ENCODE measurements around the gene GCAT.
"Not testable (repeated sequence)": the region's sequence is repeated elsewhere in the genome, so short reads cannot be mapped to it uniquely, and the experiment has no call there.

The GCAT gene

DNA sequence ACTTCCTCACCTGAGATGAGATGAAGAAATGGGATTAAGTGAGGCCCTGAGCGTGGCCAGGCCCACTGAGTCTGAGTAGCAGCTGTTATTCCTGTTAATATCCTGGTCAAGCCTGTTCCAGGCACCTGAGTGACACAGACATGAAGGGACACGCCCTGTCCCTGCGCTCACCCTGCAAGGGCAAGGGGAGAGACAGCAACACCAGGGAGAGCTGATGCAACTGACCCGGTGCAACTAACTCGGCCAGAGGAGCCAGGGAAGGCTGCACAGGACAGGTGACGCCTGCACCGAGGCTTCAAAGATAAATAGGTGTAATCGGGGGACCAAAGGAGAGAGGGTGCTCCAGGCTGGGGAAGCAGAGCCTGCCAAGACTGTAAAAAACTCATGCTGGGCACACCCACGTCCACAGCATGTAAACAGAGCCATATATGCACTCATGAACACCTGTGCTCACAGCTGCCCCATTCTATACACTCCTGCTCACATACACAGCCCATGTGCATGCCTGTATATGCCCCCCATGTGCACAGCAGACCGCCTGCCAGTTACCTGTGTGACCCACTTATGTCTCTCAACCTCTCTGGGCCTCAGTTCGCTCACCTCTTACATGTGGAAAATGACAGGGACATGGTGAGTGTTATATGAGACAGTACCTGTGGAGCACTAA lies 22.8 kb upstream of the GCAT start:
- DNase-seq, result no peak

DNA sequence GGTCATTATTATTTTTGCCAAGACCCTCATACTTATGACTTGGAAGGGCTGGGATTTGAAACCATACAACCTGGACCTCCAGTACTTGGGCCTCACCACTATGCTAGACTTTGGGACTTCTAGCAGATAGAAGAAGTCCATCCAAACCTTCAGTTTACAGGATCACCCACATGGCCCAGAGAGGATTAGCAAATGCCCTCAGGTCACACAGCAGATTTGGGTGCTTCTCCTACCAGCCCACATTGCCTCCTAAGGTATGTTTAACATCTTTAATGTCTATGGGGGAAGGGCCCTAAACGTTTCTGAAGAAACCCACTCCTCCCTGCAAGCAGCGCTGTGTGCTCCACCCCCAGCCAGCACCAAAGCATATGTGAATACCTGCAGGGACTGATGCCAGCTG lies 17.5 kb upstream of the GCAT start:
- no peak for DNase-seq

DNA sequence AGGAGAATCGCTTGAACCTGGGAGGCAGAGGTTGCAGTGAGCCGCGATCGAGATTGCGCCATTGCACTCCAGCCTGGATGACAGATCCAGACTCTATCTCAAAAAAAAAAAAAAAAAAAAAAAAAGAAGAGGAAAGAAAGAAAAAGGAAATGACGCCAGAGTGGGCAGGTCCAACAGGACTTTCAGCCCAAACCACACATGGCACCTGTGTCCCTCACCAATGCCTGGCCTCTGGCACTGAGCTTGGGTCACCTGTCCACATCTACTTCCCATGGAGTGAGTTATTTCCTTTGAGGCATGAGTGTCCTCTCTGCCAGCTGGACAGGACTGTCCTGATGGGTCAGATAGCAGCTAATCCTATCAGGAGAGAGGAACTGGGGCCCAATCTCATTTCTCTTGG lies 15.2 kb upstream of the GCAT start:
- no peak for DNase-seq

DNA sequence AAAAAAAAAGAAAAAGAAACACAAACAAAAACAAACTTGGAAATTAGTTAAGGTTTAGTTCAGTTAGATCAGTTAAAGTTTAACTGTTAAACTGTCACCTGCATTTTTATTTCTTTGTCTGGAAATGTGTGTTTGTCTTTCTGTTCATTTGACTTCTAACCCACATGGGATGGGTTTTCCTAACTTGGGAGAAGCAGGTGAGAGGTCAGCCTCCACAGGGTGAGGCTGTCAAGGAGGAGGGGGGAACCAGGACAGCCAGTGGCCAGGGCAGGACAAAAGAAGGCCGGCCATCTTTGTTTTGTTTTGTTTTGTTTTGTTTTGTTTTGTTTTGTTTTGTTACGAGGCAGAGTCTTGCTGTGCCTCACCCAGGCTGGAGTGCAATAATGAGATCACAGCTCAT lies 13.4 kb upstream of the GCAT start:
- no peak for DNase-seq

DNA sequence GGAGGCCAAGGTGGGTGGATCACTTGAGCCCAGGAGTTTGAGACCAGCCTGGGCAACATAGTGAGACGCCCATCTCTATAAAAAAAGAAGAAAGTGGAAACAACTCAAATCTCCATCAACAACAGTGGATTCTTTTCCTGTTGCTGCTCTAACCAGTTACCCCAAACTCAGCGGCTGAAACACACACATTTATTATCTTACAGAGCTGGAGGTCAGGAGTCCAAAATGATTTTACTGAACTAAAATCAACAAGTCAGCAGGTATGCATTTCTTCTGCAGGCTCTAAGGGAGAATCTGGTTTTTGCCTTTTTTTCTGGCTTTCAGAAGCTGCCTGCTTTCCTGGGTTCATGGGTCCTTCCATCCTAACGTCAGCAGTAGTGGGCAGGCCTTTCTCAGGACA lies 11.7 kb upstream of the GCAT start:
- DNase-seq, result no peak

DNA sequence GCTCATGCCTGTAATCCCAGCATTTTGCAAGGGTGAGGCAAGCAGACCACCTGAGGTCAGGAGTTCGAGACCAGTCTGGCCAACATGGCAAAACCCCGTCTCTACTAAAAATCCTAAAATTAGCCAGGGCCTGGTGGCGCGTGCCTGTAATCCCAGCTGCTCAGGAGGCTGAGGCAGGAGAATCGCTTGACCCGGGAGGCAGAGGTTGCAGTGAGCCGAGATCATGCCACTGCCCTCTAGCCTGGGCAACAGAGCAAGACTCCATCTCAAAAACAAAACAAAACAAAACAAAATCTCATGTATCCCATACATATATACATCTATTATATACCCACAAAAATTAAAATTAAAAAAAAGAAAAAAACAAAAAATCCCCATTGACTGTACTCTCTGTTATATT lies 10.5 kb upstream of the GCAT start:
- not testable (repeated sequence) for DNase-seq

DNA sequence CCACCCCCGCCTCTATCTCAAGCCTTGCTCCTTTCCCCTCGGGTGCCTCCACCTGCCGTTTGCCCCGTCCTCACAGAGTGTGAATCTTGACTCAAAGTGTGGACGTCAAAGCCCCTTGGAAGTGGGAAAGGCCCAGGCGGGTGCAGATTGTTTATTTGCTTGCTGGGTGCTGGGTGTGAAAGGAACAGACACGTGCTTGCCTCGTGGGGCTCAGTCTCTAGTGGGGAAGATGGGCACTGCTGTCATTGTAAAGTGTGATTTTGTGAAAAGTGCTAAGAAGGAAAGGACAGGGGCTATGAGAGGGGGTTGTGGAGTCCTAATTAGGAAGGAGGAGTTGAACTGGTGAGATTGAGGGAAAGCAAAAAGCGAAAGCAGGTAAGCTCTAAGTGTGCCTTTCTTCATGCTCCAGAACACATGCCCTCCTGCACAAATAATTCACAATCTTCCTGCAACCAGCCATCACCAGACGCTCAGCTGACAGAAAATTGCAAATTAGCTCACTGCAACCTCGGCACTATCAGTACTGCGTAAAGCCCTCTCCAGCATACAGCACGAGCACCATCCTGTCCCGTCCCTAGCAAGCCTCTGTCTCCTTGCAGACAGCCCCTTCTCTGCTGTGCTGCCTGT lies 9.7 kb upstream of the GCAT start:
- no peak for DNase-seq

DNA sequence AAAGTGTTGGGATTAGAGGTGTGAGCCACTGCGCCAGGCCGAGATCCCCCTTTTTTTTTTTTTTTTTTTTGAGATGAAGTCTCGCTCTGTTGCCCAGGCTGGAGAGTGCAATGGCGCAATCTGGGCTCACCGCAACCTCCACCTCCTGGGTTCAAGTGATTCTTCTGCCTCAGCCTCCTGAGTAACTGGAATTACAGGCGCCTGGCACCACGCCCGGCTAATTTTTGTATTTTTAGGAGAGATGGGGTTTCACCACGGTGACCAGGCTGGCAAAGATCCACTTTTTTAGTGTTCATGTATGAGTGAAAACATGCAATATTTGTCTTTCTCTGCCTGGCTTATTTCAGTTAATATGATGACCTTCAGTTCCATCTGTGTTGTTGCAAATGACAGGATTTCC lies 7.8 kb upstream of the GCAT start:
- DNase-seq, result not testable (repeated sequence)

DNA sequence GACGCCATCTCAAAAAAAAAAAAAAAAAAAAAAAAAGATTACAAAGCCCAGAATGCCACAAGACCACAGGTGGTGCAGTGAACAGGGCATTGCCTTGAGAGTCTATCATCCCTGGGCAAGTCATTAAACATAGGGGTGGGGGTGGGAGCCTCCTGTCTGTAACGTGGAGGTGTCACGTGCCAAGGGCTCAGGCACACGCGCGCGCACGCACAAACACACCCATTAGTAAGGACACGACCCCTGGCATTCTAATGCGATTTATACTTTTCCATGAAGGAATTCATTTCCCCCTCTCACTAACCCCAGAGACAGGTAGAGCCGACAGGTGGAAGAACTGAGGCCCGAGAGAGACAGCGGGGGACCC lies 5.8 kb upstream of the GCAT start:
- DNase-seq, result no peak

DNA sequence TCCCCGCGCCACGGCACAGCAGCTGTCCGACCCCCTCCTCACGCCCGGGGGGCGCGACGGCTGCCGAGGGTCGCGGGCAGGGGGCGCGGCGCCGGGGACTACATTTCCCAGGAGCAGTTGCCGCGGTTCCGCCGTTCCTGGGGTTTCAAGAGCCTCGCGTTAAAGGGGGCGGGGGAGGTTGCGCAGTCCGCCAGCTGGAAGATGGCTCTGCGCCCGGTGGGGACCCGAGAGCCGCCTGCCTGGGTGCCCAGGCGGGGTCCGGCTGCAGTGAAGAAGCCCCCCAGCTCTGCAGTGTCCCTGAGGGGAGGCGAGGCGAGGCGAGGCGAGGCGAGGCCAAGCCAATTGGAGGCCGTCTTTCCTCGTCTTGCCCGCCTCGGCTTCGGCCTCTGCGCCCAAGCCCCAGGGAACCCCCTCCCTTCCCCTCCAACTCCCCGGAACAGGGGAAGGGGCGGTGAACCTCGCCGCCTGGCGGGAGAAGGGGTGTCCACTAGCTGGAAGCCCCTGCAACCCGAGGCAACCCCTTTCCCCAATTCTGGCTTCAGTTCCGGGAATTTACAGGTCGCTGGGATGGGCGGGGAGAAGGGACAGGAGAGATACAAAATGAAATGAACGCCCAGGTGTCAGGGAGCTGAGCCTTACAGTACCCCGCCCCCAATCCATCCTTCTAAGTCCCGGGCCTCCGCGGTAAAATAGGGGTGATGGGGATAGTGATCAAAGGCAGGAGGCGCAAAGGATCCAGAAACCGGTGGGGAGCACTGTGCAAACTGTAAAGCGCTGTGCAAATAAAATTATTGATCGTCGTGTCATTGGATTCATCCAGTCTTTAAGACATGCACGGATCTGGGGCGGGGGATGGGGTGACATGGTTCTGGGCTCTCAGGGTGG lies 5.2 kb upstream of the GCAT start:
- DNase-seq, result no peak

DNA sequence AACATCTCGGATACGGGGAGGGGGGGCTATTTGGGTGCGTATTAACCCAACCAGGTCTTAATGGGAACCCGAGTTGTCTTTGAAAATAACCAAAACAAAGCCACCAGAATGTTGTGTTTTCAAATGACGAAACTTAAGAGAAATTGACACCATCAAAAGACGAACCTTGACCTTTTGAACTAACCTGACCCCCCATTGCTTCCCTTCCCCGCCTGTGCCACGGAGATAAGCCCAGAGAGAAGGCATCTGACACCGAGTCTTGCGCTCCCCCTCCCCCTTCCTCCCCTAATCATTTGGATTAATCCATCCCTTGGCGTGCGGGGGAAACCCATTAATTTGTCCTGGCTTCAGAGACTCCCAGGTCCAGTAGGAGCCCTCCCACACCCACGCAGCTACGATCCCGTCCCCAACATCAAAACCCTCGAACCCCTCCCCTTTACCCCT lies 4.5 kb upstream of the GCAT start:
- no peak for DNase-seq

DNA sequence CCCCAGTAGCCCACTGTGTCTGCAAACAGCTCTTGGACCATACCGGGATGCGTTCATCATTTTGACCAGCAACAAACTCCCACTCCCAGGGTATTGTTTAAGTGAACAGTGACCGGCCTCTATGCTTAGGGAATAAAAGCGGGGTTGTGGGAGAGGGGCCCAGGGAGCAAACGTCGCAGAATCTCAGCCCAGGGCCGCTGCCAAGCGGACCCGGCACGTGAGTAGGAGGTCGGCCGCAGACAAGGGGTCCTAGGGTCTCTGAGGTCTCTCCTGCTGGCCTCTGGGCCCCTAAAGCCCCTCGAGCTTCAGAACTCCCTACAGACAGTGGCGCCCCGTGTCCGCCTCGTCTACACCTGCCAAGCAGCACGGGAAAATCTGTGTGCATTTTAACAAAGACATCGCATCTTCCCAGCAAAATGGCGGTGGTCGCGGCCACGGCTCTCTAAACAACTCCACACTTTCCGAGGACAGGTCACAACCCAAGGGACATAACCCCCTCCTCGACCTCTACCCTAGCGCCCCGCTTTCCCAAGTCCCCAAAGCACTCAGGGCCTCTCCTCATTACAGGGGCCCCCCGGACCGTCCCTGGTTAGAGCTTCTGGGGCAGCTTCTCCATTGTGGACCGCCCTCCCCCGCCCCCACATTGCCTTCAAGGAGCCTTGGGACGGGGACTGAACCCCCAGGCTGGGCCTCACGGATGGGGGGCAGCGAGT lies 3.9 kb upstream of the GCAT start:
- DNase-seq, result no peak

DNA sequence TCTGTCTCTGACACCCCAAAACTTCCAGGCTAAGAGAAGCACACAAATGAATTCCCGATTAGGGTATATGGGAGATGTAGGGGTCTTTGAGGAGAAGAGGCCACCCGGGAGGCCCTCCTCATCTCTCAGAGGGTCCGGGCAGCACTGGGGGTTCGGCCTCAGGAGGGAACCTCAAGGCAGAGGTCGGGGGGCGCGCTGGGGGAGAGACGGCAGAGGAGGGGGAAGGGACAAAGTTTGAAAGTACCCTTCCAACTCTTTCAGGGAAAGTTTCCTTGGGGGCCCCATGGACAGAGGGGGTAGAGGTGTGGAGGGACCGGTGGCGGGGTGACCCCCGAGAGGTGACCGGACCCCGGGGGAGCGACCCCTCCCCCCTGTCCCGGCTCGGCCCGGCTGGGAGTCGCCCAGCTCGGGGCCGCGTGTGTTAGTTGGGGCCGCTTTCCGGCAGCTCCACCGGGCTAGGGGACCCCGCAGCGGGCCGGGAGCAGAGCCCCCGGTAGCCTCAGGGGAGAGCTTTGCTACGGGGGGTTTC lies 3.3 kb upstream of the GCAT start:
- no peak for DNase-seq

DNA sequence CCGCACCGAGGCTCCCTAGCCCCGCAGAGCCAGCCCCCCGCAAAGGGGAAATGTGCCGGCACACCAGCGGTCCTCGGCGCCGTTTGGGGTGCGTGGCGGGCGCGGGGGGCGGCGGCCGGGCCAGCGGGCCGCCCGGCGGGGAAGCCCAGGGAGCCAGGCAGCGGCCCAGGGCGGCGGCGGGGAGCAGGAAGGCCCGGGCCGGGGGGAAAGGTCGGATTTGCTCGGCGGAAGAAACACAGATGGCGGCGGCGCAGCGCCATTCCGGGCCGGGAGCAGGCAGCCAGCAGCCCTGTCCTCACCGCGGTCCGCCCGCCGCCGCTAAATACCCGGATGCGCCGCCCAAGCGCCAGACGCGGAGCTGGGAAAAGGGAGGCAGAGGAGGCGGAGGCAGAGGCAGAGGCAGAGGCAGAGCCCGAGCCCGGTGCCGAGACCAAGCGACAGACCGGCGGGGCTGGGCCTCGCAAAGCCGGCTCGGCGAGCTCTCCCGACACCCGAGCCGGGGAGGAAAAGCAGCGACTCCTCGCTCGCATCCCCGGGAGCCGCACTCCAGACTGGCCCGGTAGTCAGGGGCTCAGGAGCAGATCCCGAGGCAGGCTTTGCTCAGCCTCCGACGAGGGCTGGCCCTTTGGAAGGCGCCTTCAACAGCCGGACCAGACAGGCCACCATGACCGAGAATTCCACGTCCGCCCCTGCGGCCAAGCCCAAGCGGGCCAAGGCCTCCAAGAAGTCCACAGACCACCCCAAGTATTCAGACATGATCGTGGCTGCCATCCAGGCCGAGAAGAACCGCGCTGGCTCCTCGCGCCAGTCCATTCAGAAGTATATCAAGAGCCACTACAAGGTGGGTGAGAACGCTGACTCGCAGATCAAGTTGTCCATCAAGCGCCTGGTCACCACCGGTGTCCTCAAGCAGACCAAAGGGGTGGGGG lies 2.6 kb upstream of the GCAT start:
- DNase-seq, result no peak

DNA sequence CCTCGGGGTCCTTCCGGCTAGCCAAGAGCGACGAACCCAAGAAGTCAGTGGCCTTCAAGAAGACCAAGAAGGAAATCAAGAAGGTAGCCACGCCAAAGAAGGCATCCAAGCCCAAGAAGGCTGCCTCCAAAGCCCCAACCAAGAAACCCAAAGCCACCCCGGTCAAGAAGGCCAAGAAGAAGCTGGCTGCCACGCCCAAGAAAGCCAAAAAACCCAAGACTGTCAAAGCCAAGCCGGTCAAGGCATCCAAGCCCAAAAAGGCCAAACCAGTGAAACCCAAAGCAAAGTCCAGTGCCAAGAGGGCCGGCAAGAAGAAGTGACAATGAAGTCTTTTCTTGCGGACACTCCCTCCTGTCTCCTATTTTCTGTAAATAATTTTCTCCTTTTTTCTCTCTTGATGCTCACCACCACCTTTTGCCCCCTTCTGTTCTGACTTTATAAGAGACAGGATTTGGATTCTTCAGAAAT lies 1.9 kb upstream of the GCAT start:
- DNase-seq, result no peak

DNA sequence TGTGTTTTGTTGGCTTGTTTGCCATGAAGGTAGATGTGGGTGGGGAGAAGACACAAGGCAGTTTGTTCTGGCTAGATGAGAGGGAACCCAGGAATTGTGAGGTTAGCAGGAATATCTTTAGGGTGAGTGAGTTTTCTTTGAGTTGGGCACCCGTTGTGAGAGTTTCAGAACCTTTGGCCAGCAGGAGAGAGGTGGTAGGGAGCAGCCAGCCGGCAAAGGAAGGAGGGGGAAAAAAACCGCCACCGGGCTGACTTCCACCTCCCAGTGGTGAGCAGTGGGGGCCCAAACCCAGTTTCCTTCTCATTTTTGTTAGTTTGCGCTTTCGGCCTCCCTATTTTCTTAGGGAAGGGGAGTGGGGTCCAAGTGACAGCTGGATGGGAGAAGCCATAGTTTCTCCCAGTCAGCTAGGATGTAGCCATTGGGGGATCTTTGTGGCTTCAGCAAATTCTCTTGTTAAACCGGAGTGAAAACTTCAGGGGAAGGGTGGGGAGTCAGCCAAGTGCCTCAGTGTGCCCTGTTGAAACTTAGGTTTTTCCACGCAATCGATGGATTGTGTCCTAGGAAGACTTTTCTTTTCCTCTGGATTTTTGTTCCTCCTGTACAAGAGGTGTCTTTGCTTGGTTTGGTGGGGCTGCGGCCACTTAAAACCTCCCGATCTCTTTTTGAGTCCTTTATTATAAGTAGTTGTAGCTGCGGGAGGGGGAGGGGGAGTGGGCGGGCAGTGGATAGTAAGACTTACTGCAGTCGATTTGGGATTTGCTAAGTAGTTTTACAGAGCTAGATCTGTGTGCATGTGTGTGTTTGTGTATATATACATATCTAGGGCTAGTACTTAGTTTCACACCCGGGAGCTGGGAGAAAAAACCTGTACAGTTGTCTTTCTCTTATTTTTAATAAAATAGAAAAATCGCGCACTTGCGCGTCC lies 1.1 kb upstream of the GCAT start:
- DNase-seq, result no peak

DNA sequence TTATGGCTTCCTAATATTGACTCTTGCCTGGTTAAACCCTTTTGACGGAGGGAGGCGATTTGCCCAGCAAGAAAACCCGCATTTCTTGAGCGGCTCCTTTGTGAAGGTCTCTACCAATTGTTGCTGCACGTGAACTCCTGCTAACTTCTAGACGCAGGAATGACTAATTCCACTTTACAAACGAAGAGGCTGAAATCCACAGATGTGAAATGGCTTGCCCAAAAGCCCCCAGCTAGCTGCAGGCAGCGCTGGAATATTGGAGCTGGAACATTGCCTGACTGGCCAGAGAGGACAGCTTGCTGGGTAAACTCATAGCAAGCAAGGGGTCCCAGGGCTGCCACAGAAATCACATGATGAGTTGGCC lies 542 bp downstream of the GCAT start:
- DNase-seq, result no peak

DNA sequence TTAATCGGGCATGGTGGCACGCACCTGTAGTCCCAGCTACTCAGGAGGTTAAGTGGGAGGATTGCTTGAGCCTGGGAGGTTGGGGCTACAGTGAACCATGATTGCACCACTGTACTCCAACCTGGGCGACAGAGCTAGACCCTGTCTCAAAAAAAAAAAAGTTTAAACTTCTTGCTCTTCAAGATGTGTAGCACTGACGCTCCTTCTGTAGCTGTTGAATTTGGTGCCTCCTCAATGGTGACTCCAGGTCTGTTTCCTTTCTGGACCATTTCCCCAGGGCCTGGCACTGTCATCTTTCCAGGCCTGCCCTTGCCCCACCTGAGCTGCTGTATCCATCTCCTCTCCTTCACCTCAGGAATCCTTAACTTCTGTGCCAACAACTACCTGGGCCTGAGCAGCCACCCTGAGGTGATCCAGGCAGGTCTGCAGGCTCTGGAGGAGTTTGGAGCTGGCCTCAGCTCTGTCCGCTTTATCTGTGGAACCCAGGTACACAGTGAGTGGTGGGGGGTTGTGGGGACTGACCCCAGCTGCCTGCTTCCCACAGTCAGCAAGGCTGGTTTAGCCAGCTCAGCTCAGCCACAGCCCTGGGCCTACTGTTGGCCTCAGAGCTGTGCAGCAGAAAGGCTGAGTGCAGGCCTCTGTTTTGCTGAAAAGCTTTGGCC lies 2.1 kb downstream of the GCAT start:
- DNase-seq, result no peak

DNA sequence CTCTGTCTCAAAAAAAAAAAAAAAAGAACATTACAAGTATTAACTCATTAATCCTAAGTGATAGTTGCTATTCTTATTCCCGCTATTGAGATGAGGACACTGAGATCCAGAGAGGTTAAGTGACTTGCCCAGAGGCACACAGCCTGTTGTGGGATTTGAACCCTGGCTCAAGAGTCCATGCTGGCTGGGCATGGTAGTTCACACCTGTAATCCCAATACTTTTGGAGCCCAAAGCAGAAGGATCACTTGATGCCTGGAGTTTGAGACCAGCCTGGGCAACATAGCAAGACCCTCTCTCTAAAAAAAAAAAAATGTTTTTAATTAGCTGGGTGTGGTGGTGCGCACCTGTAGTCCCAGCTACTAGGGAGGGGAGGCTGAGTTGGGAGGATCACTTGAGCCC lies 4.1 kb downstream of the GCAT start:
- no peak for DNase-seq
